Measurements from ENCODE around the gene TMEM183A.
"Not testable (repeated sequence)": the region's sequence is repeated elsewhere in the genome, so short reads cannot be mapped to it uniquely, and the experiment has no call there.

Gene TMEM183A

DNA sequence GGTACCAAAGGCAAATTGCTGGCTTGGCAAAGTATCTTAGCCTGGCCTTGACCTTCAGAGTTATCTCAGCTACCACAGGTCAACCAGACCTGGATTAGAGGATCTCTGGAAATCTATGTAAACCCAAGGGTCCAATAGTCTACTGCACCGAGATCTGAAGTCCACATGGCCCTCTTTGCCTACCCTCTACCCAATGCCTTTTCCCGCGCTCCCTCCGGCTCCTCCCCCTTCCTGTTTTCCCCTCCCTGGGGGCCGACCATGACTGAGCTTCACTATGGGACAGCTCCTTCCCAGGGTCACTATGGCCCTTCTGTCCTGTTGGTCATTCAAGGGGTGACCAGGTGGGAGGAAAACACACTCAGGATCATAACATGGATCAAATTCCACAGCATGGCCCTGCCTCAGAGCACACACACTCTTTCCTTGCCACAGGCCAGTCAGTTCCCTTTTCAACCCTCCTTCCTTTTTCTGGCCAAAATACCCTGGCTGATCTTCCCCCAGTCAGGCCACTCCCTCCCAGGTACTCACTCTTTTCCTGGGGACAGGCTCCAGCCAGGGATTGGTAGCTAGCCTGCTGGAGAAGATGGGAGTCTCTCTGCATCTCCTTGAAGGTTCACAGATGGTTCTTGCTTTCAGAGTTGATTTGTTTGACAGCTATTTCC, 19.1 kb upstream of the TMEM183A start:
- DNase-seq = no peak

GRCh38 chr1:202989879-202990278, 17.3 kb upstream of the TMEM183A start:
- DNase-seq = no peak

- DNase-seq = no peak
These were observed 16.1 kb upstream of the TMEM183A start for GRCh38 chr1:202991112-202991511.

- no peak for DNase-seq
These were observed 12.4 kb upstream of the TMEM183A start for GRCh38 chr1:202994756-202995155.

- DNase-seq = no peak
These were observed 8.1 kb upstream of the TMEM183A start for GRCh38 chr1:202998836-202999750.

- DNase-seq = no peak
These were observed 6.8 kb upstream of the TMEM183A start for GRCh38 chr1:203000217-203000944.

GRCh38 chr1:203001986-203002385, 5.2 kb upstream of the TMEM183A start:
- DNase-seq = no peak

GRCh38 chr1:203002951-203003350, 4.2 kb upstream of the TMEM183A start:
- DNase-seq = no peak

- not testable (repeated sequence) for DNase-seq
These were observed 1.6 kb upstream of the TMEM183A start for GRCh38 chr1:203005395-203006142.

GRCh38 chr1:203009185-203009584, 2.0 kb downstream of the TMEM183A start:
- DNase-seq = no peak

- DNase-seq = no peak
These were observed 4.4 kb downstream of the TMEM183A start for GRCh38 chr1:203011582-203011981.

DNA sequence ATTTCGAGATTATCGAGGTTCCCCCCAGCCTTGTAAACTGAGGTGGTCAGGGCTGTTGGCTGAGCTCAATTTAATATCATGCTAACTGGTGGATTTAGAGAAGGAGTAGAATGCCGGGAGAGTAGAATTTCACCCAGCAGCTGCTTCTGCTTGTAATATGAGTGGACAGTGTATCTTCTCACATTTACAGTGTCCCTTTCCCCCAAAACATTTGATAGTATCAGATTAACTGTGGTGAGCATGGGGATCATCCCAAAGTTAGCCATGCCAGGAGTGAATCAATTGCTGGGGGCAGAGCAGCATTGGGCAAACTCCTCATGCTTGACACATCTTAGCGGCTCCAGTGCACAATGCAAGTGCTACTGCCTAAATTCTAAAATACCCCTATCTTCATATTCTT, 9.9 kb downstream of the TMEM183A start:
- DNase-seq = no peak

GRCh38 chr1:203017692-203018091, 10.5 kb downstream of the TMEM183A start:
- DNase-seq = no peak

DNA sequence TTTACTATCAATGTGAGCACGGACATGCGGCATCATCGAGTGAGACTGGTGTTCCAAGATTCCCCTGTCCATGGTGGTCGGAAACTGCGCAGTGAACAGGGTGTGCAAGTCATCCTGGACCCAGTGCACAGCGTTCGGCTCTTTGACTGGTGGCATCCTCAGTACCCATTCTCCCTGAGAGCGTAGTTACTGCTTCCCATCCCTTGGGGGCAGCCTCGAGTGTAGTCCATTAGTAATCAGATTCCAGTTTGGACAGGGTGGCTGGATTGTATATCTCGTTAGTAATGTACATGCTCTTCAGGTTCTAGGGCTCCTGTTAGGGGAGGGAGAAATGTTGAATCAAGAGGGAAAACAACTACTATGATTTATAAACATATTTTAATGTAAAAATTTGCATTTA, 15.7 kb downstream of the TMEM183A start:
- DNase-seq = not testable (repeated sequence)

DNA sequence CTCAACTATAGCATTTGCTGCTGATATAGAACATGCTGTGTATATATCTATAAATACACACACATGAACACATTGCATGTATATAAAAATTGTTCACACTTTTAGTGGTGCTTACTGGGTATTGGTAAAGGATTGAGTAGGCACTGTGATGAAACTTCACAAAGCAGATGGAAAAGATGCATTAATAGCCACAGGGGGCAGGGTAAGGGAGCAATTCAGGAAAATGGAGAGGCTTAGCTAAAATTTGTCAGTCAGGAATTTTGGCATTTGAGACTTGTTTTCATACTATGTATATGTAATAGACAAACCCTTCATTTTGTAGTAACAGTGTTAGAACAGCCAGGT, 18.5 kb downstream of the TMEM183A start:
- no peak for DNase-seq

GRCh38 chr1:203026031-203026665, 19.0 kb downstream of the TMEM183A start, which contains the start of gene PPFIA4:
Gene PPFIA4 (plus strand): TSS chr1:203026491. CDS start chr1:203039009, 12,518 bp downstream.
- DNase-seq = peak; percentile 92

- no peak for DNase-seq
These were observed 19.8 kb downstream of the TMEM183A start for GRCh38 chr1:203026666-203027663.

DNA sequence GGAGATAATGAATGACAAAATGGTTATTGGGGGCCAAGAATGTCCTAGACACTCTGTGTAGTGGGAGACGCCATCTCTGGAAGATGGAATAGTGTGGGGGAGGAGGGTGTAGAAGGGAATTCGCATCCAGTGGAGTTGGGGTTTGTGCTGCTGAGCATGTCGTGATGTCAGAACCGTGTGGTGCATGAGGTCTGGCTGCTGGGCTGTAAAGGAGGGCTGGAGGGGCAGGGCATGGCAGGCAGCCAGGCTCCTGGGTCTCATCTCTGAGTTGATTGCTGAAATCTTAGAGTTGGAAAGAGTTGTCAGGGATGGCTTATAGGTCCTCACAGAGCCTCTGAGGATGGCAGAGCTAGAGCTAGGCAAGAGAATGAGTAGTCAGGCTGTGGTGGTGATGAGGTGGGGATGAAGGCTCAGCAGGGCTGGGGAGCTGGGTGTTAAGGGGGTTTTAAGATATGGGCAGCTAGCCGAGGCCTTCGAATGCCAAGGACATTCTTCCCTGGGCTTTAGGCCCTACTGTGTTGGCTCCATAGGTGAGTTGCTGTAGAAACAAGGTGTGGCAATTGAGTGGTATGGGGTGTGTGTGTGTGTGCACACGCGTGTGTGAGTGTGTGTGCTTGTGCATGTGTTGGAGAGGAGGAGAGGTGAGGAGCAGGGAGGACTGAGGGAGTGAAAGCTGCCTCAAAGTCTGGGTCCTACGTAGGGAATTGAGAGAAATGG, 21.1 kb downstream of the TMEM183A start:
- DNase-seq = no peak

DNA sequence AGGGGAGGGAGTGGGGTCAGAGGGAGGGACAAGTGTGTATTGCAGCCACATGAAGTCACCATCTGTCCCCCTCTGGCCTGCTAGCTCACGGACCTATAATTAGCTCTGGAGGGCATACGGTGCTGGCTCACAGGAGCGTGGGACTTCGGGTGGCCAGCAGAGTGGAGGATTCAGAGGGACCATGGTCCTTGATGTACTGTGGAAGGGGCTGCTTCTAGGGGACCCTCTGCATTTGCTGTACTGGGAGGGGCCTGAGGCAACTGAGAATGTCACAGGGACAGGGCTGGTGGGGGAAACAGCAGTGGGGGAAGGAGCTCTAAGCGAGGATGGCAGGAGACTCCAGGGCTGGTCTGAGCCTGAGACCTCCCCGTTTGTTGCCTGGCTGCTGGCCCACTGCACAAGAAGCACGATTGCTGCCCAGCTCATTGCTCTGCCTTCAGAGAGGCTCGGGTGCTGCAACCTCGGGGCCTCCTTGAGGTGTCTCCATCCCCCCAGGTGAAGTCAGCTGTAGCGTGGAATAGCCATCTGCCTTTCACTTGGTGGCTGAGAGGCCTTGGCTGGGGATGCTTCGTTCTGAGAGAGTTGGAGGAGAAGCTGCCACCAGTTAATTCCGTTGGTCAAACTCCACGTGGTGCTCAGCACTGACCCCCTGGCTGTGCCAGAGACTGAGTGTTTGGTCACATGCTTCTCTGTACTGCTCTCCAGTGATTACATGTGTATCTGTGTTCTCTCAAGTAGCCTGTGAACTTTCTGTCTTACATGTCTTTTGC, 21.8 kb downstream of the TMEM183A start:
- no peak for DNase-seq

Measured in right hindlimb (tissue), 1 donor.